NT2/D1 (cell line): ENCODE results near the gene HOXA2.

Experiments
- DNase-seq: peaks from one replicate; pipeline ENCODE4 v3.0.0-alpha.2; 2011; ENCODE audit warnings: low read depth, low spot score
- H3K27me3 ChIP-seq: 2 replicates; pipeline ENCODE4 v1.6.0; 2011; ENCODE audit warnings: mild to moderate bottlenecking; ENCODE audit not compliant: insufficient read length, insufficient read depth
- H3K36me3 ChIP-seq: 2 replicates; pipeline ENCODE4 v1.6.1; 2011; ENCODE audit warnings: mild to moderate bottlenecking, low read length, mixed read lengths; ENCODE audit not compliant: insufficient read depth, insufficient read length
- H3K4me1 ChIP-seq: 2 replicates; pipeline ENCODE4 v1.5.1; 2011; ENCODE audit not compliant: insufficient read depth, insufficient read length
- H3K4me3 ChIP-seq: 2 replicates; pipeline ENCODE4 v1.5.1; 2011; ENCODE audit warnings: low read depth; ENCODE audit not compliant: insufficient read length
- H3K9ac ChIP-seq: 2 replicates; pipeline ENCODE4 v1.6.0; 2011; ENCODE audit warnings: low read depth; ENCODE audit not compliant: insufficient read length
- H3K9me3 ChIP-seq: 2 replicates; pipeline ENCODE4 v1.5.1; 2011; ENCODE audit warnings: mild to moderate bottlenecking, low read length; ENCODE audit not compliant: insufficient read depth
- SUZ12 ChIP-seq: IDR thresholded peaks from 2 replicates; pipeline ENCODE4 v1.6.1; 2011; ENCODE audit not compliant: insufficient read length, insufficient read depth; ENCODE audit errors: extremely low read depth
- YY1 ChIP-seq: IDR thresholded peaks from 2 replicates; pipeline ENCODE4 v1.6.1; 2011; ENCODE audit not compliant: insufficient read length, insufficient read depth
- ZNF274 ChIP-seq: IDR thresholded peaks from 2 replicates; pipeline ENCODE4 v1.6.1; 2011; ENCODE audit warnings: mild to moderate bottlenecking, low read depth, low read length

HOXA2 gene

GRCh38 chr7:27116031-27116961 lies 13.8 kb upstream of the HOXA2 start:
- peaks cover 2% of the 10 kb centered on the region for H3K4me1 ChIP-seq
- H3K36me3 ChIP-seq = no peaks in the 10 kb centered on the region
- no peak overlapping the region for H3K9ac ChIP-seq
- no peak for DNase-seq
- H3K4me3 ChIP-seq = no peak overlapping the region
- no peaks in the 10 kb centered on the region for H3K9me3 ChIP-seq
- H3K27me3 ChIP-seq = peaks cover 97% of the 10 kb centered on the region
- TF ChIP-seq SUZ12 = no peak
- no peak for TF ChIP-seq YY1
- no peak for TF ChIP-seq ZNF274

- no peaks in the 10 kb centered on the region for H3K36me3 ChIP-seq
- no peak for TF ChIP-seq ZNF274
- TF ChIP-seq YY1 = no peak
- no peak for TF ChIP-seq SUZ12
- peaks cover 5% of the 10 kb centered on the region for H3K4me1 ChIP-seq
- no peak overlapping the region for H3K9ac ChIP-seq
- H3K27me3 ChIP-seq = peaks cover 97% of the 10 kb centered on the region
- H3K4me3 ChIP-seq = no peak overlapping the region
- no peaks in the 10 kb centered on the region for H3K9me3 ChIP-seq
- no peak for DNase-seq
Observed at GRCh38 chr7:27115221-27116026, 12.9 kb upstream of the HOXA2 start.

GRCh38 chr7:27114881-27115220 lies 12.4 kb upstream of the HOXA2 start:
- Histone ChIP-seq H3K9me3 (no peaks in the 10 kb centered on the region), H3K4me3 (no peak overlapping the region), H3K27me3 (peaks cover 97% of the 10 kb centered on the region), H3K4me1 (peaks cover 6% of the 10 kb centered on the region), H3K9ac (no peak overlapping the region), H3K36me3 (no peaks in the 10 kb centered on the region)
- DNase-seq = no peak
- TF ChIP-seq SUZ12 (peak; percentile 38), ZNF274 (no peak)

- Histone ChIP-seq H3K4me3 (no peak overlapping the region), H3K9me3 (no peaks in the 10 kb centered on the region), H3K36me3 (no peaks in the 10 kb centered on the region), H3K9ac (no peak overlapping the region), H3K27me3 (peaks cover 97% of the 10 kb centered on the region), H3K4me1 (peaks cover 6% of the 10 kb centered on the region)
- no peak for DNase-seq
- TF ChIP-seq YY1 (no peak), SUZ12 (peak; percentile 10)
Observed at GRCh38 chr7:27113991-27114769, 11.7 kb upstream of the HOXA2 start.

GRCh38 chr7:27112955-27113949 lies 10.8 kb upstream of the HOXA2 start:
- Histone ChIP-seq H3K9me3 (no peaks in the 10 kb centered on the region), H3K4me1 (peaks cover 7% of the 10 kb centered on the region), H3K36me3 (no peaks in the 10 kb centered on the region), H3K27me3 (peaks cover 97% of the 10 kb centered on the region), H3K4me3 (peak overlapping the region; percentile 11), H3K9ac (no peak overlapping the region)
- no peak for DNase-seq
- TF ChIP-seq SUZ12 = no peak
- no peak for TF ChIP-seq ZNF274
- no peak for TF ChIP-seq YY1

- no peak for DNase-seq
- peaks cover 97% of the 10 kb centered on the region for H3K27me3 ChIP-seq
- no peak overlapping the region for H3K4me3 ChIP-seq
- H3K9me3 ChIP-seq = no peaks in the 10 kb centered on the region
- TF ChIP-seq SUZ12 (no peak), ZNF274 (no peak), YY1 (no peak)
- H3K9ac ChIP-seq = no peak overlapping the region
- H3K4me1 ChIP-seq = peaks cover 11% of the 10 kb centered on the region
- H3K36me3 ChIP-seq = no peaks in the 10 kb centered on the region
Observed at GRCh38 chr7:27112361-27112760, 9.9 kb upstream of the HOXA2 start.
